Endothelial cell of umbilical vein (primary cell): Measurements from ENCODE around the gene ECHDC1. TPM values are rescaled to one million over a fixed set of nuclear protein-coding genes. Genes with fewer than 3 reads are reported as not detected.

Source experiments
- BruUV-seq: library from RNA; stranded (reverse); fragments of 400-500 nt; replicated peaks from 2 replicates; lab custom pipeline; 2021; lab: Mats Ljungman, UMichigan
- CTCF ChIA-PET: fragments of 300-600, 350-600 bp; sonication (Branson Sonifier 250); formaldehyde crosslinking; loops from one replicate; lab custom pipeline; 2021; ENCODE audit warnings: antibody characterized with exemption, inconsistent platforms; lab: Charles Lee
- POLR2A ChIA-PET: fragments of 300-600, 350-600 bp; sonication (Branson Sonifier 250); formaldehyde crosslinking; loops from one replicate; lab custom pipeline; 2021; ENCODE audit warnings: antibody characterized with exemption, inconsistent platforms; lab: Charles Lee
- DNase-seq: peaks from one replicate; pipeline ENCODE4 v3.0.0-alpha.2; 2011; ENCODE audit warnings: low read depth, low spot score
- FAIRE-seq: peaks from 2 replicates; lab custom pipeline; 2011; peaks lifted over from hg19 to GRCh38; lab: Jason Lieb, UNC
- H2AFZ ChIP-seq: 2 replicates; pipeline ENCODE4 v1.6.0; 2012; ENCODE audit warnings: low read depth, low read length, control low read depth, inconsistent platforms
- H3K27ac ChIP-seq: 2 replicates; pipeline ENCODE4 v1.5.1; 2011; ENCODE audit warnings: low read depth, mild to moderate bottlenecking, control low read depth, low read length, moderate library complexity; ENCODE audit not compliant: insufficient read depth
- H3K27me3 ChIP-seq, 2 experiments: 2 replicates each; pipeline versions ENCODE4 v1.6.0 to v1.6.1; 2011; ENCODE audit warnings: low read length in 2 of 2, mixed read lengths in 1 of 2; ENCODE audit not compliant: control insufficient read depth in 2 of 2, insufficient read depth in 2 of 2
- H3K36me3 ChIP-seq, 2 experiments: 2 replicates in 1 of 2; 3 replicates in 1 of 2; pipeline ENCODE4 v1.5.1; 2011; ENCODE audit warnings: low read length in 2 of 2, mild to moderate bottlenecking in 1 of 2, moderate library complexity in 1 of 2; ENCODE audit not compliant: control insufficient read depth in 2 of 2, insufficient read depth in 2 of 2; ENCODE audit errors: extremely low read depth in 1 of 2
- H3K4me1 ChIP-seq: 3 replicates; pipeline ENCODE4 v1.5.1; 2011; ENCODE audit warnings: mild to moderate bottlenecking, low read length; ENCODE audit not compliant: control insufficient read depth, insufficient read depth; ENCODE audit errors: extremely low read depth
- H3K4me2 ChIP-seq: 2 replicates; pipeline ENCODE4 v1.6.1; 2011; ENCODE audit warnings: low read length, control low read depth, mixed read lengths; ENCODE audit not compliant: insufficient read depth
- H3K4me3 ChIP-seq, 3 experiments: fragments of 200-600 bp in 1 of 3; sonication (generic), shearing (Covaris generic) in 1 of 3; replicated peaks in 1 of 3; 2 replicates each; pipeline ENCODE4 v1.5.1; 2011 to 2016; ENCODE audit warnings: control low read depth in 3 of 3, low read length in 3 of 3, mild to moderate bottlenecking in 2 of 3, inconsistent platforms in 1 of 3, low read depth in 1 of 3, moderate library complexity in 1 of 3; ENCODE audit not compliant: insufficient read depth in 1 of 3
- H3K79me2 ChIP-seq: 2 replicates; pipeline ENCODE4 v1.6.0; 2012; ENCODE audit warnings: low read length, inconsistent platforms; ENCODE audit not compliant: control insufficient read depth, insufficient read depth
- H3K9ac ChIP-seq: replicated peaks from 2 replicates; pipeline ENCODE3; 2011; ENCODE audit warnings: low read length, control low read depth; ENCODE audit not compliant: insufficient read depth; ENCODE audit errors: extremely low read depth
- H3K9me1 ChIP-seq: replicated peaks from 3 replicates; pipeline ENCODE4 v1.6.0; 2011; ENCODE audit warnings: mild to moderate bottlenecking, low read length; ENCODE audit not compliant: control insufficient read depth, insufficient read depth; ENCODE audit errors: extremely low read depth
- H3K9me3 ChIP-seq: replicated peaks from 2 replicates; pipeline ENCODE4 v1.5.1; 2012; ENCODE audit warnings: low read length, inconsistent platforms; ENCODE audit not compliant: control insufficient read depth, insufficient read depth
- H4K20me1 ChIP-seq: replicated peaks from 2 replicates; pipeline ENCODE3; 2011; ENCODE audit warnings: mild to moderate bottlenecking, low read length; ENCODE audit not compliant: control insufficient read depth, insufficient read depth; ENCODE audit errors: extremely low read depth
- EZH2 ChIP-seq: IDR thresholded peaks from 2 replicates; pipeline ENCODE4 v1.6.1; 2012; ENCODE audit warnings: borderline replicate concordance, low read depth, mild to moderate bottlenecking, moderate library complexity, low read length, inconsistent platforms; ENCODE audit not compliant: severe bottlenecking
- FOS ChIP-seq: IDR thresholded peaks from 2 replicates; pipeline ENCODE4 v1.6.1; 2011; ENCODE audit warnings: mild to moderate bottlenecking, low read length, moderate library complexity, borderline replicate concordance; ENCODE audit not compliant: insufficient read depth
- GATA2 ChIP-seq: IDR thresholded peaks from 2 replicates; pipeline ENCODE4 v1.7.0; 2011; ENCODE audit warnings: low read depth, mild to moderate bottlenecking, moderate library complexity, mixed read lengths, low read length; ENCODE audit not compliant: insufficient read length, insufficient read depth
- JUN ChIP-seq: IDR thresholded peaks from 2 replicates; pipeline ENCODE4 v1.6.1; 2011; ENCODE audit warnings: borderline replicate concordance, low read depth; ENCODE audit not compliant: insufficient read length, insufficient read depth
- MYC ChIP-seq: IDR thresholded peaks from one replicate; pipeline ENCODE4 v1.6.1; 2011; ENCODE audit warnings: mild to moderate bottlenecking, low read depth, low read length
- POLR2A ChIP-seq: IDR thresholded peaks from 2 replicates; pipeline ENCODE4 v1.6.1; 2012; ENCODE audit warnings: low read depth, mild to moderate bottlenecking, control low read depth, low read length
- POLR2AphosphoS5 ChIP-seq: IDR thresholded peaks from 2 replicates; pipeline ENCODE4 v1.6.1; 2012; ENCODE audit warnings: low read depth, mild to moderate bottlenecking, control low read depth, low read length, moderate library complexity; ENCODE audit not compliant: insufficient read depth
- dilution Hi-C: fragments of 300-500 bp; cut with MboI; formaldehyde crosslinking; loops from one replicate; pipeline ENCODE4 v1.15.0; 2019; ENCODE audit warnings: low sequenced_read_pairs; ENCODE audit not compliant: extremely low pct_ligation_motif_present
- intact Hi-C: fragments of 100-400 bp; cut with micrococcal nuclease; formaldehyde crosslinking; loops from one replicate; pipeline ENCODE4 v1.10.0; 2022
- polyA plus RNA-seq, 4 experiments: library from polyadenylated mRNA; depleted of rRNA in 3 of 4; stranded (reverse) in 3 of 4; unstranded in 1 of 4; fragments of >200 nt; gene quantifications; 2 replicates each; pipeline versions ENCODE4 v1.2.1 to v1.2.3, GENCODE V29; 2011 to 2012; ENCODE audit warnings: missing spikeins in 1 of 4
- total RNA-seq: library from RNA; stranded (reverse); gene quantifications from 2 replicates; pipeline ENCODE4 v1.2.3, GENCODE V29; 2021
- TF ChIP-seq, protein P1 (sequence below): IDR thresholded peaks from 2 replicates; pipeline ENCODE4 v1.6.1; 2011; ENCODE audit not compliant: insufficient read depth, insufficient read length
- TF ChIP-seq, protein P2 (sequence below), 2 donors: IDR thresholded peaks; 1 replicate in 1 of 2; 2 replicates in 1 of 2; pipeline ENCODE4 v1.5.1; 2011; ENCODE audit warnings: low read length in 2 of 2, mild to moderate bottlenecking in 2 of 2, moderate library complexity in 2 of 2, control low read depth in 1 of 2, inconsistent platforms in 1 of 2, low read depth in 1 of 2; ENCODE audit not compliant: insufficient read depth in 1 of 2; ENCODE audit errors: extremely low read depth in 1 of 2

ECHDC1 gene
- total and polyA plus RNA-seq, 2 donors (not counting 3 experiments of a cell fraction or from before 2014, with no cell fraction given), result 8.1 to 36.8 TPM

DNA sequence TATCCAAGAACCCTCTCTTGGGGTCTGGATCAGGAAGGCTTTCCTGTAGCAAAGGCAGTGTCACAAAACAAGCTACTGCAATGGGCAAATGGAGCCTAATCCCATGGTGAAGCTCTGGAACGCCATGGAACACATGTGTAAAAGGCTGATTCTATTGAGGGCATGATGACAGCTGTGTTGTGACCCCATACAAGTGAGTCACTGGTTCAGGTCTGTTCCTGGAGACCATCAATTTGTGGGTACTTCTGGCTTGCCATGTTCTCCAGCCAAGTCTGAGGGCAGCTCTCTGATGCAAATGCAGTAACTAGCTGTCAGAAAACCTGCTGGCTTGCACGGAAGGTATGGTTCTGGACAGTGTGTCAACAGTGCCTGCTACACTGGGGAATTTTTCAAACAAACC lies 33.3 kb upstream of the ECHDC1 start:
- H3K4me3 ChIP-seq, result no peak overlapping the region
- intact Hi-C loops (no loop called here), dilution Hi-C loops (no loop called here)
- DNase-seq (no peak), FAIRE-seq (no peak)
- no peaks in the 10 kb centered on the region for H3K9me3 ChIP-seq
- H4K20me1 ChIP-seq, result no peaks in the 10 kb centered on the region
- no TSS peak for BruUV-seq
- TF ChIP-seq JUN (no peak), MYC (no peak), EZH2 (no peak), POLR2AphosphoS5 (no peak), GATA2 (no peak)
- H3K9me1 ChIP-seq, result no peaks in the 10 kb centered on the region
- no peak overlapping the region for H3K9ac ChIP-seq
- no peaks in the 10 kb centered on the region for H3K36me3 ChIP-seq
- no peaks in the 10 kb centered on the region for H3K27me3 ChIP-seq
- H3K79me2 ChIP-seq, result no peaks in the 10 kb centered on the region
- no peaks in the 10 kb centered on the region for H3K4me1 ChIP-seq
- no peak overlapping the region for H3K4me2 ChIP-seq
- H2AFZ ChIP-seq, result no peak overlapping the region
- POLR2A ChIA-PET, result no interaction called here
- H3K27ac ChIP-seq, result no peak overlapping the region
- CTCF ChIA-PET, result interaction anchor here (1.0 to 1.5 kb wide), 2 partner anchors 14 to 19 kb away, joined by 3 read pairs; no protein-coding TSS in a partner anchor

DNA sequence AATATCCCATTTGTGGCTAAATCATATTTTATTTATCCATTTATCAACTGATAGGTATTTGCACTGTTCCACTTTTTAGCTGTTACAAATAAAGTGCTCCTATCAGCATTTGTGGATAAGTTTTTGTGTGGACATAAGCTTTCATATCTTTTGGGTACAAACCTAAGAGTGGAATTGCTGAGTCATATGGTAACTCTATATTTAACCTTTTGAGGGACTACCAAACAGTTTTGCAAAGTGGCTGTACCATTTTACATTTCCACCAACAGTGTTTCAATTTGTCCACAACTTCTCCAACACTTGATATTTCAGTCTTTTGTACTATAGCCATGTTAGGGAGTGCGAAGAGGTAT lies 23.6 kb upstream of the ECHDC1 start:
- Histone ChIP-seq H3K9me1 (no peaks in the 10 kb centered on the region), H3K79me2 (no peaks in the 10 kb centered on the region), H3K36me3 (no peaks in the 10 kb centered on the region), H3K9ac (no peak overlapping the region), H3K27ac (no peak overlapping the region), H3K9me3 (no peaks in the 10 kb centered on the region), H3K27me3 (no peaks in the 10 kb centered on the region), H3K4me2 (no peak overlapping the region), H3K4me3 (no peak overlapping the region), H4K20me1 (no peaks in the 10 kb centered on the region), H3K4me1 (no peaks in the 10 kb centered on the region), H2AFZ (no peak overlapping the region)
- no peak for FAIRE-seq
- TF ChIP-seq POLR2AphosphoS5 (no peak), POLR2A (no peak), JUN (no peak), GATA2 (no peak), FOS (no peak), MYC (no peak), EZH2 (no peak)
- TF ChIP-seq, protein P1, sequence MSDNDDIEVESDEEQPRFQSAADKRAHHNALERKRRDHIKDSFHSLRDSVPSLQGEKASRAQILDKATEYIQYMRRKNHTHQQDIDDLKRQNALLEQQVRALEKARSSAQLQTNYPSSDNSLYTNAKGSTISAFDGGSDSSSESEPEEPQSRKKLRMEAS, result no peak
- TF ChIP-seq, protein P2, sequence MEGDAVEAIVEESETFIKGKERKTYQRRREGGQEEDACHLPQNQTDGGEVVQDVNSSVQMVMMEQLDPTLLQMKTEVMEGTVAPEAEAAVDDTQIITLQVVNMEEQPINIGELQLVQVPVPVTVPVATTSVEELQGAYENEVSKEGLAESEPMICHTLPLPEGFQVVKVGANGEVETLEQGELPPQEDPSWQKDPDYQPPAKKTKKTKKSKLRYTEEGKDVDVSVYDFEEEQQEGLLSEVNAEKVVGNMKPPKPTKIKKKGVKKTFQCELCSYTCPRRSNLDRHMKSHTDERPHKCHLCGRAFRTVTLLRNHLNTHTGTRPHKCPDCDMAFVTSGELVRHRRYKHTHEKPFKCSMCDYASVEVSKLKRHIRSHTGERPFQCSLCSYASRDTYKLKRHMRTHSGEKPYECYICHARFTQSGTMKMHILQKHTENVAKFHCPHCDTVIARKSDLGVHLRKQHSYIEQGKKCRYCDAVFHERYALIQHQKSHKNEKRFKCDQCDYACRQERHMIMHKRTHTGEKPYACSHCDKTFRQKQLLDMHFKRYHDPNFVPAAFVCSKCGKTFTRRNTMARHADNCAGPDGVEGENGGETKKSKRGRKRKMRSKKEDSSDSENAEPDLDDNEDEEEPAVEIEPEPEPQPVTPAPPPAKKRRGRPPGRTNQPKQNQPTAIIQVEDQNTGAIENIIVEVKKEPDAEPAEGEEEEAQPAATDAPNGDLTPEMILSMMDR (IDR thresholded peaks at IDR 0.05; ENCODE audit: extremely low read depth in 1 of 2, insufficient read depth in 1 of 2, low read depth in 1 of 2, low read length in 2 of 2), result no peak
- dilution Hi-C loops (no loop called here), intact Hi-C loops (no loop called here)
- DNase-seq, result no peak
- ChIA-PET CTCF (interaction anchor here (1.0 to 1.8 kb wide), 3 partner anchors 23 to 53 kb away, joined by 3 to 8 read pairs (median 3); no protein-coding TSS in a partner anchor), POLR2A (no interaction called here)
- BruUV-seq, result no TSS peak
